Suprapubic skin (tissue), 4 donors: Measurements from ENCODE around the gene MARCO. TPM values are rescaled to one million over a fixed set of nuclear protein-coding genes. Genes with fewer than 3 reads are reported as not detected.

Experiments
- DNase-seq, 2 donors: peaks; one replicate each; pipeline ENCODE4 v3.0.0-alpha.2; 2019; ENCODE audit warnings: low spot score in 2 of 2
- H3K27ac ChIP-seq: fragments of 200-600 bp; sonication (generic); one replicate; pipeline ENCODE4 v1.5.1; 2019
- H3K27me3 ChIP-seq: fragments of 200-600 bp; sonication (generic); one replicate; pipeline ENCODE4 v1.5.1; 2019
- H3K36me3 ChIP-seq: fragments of 200-600 bp; sonication (generic); one replicate; pipeline ENCODE4 v1.5.1; 2019
- H3K4me1 ChIP-seq: fragments of 200-600 bp; sonication (generic); one replicate; pipeline ENCODE4 v1.5.1; 2019
- H3K4me3 ChIP-seq: fragments of 200-600 bp; sonication (generic); one replicate; pipeline ENCODE4 v1.5.1; 2019; ENCODE audit warnings: mild to moderate bottlenecking
- H3K9me3 ChIP-seq: fragments of 200-600 bp; sonication (generic); one replicate; pipeline ENCODE4 v1.5.1; 2019
- CTCF ChIP-seq, 2 donors: fragments of 200-600 bp in 1 of 2; fragments of 450-650 bp in 1 of 2; sonication (generic) in 1 of 2; IDR thresholded peaks; one replicate each; pipeline ENCODE4 v1.5.1; 2016 to 2019; ENCODE audit warnings: antibody characterized with exemption in 2 of 2, mild to moderate bottlenecking in 1 of 2, moderate library complexity in 1 of 2
- EP300 ChIP-seq: sonication (generic); formaldehyde crosslinking; IDR thresholded peaks from one replicate; pipeline ENCODE4 v1.6.1; 2017; ENCODE audit warnings: antibody characterized with exemption
- POLR2A ChIP-seq, 2 donors: fragments of 450-650 bp; IDR thresholded peaks; one replicate each; pipeline ENCODE4 v1.6.1; 2017; ENCODE audit warnings: antibody characterized with exemption in 2 of 2, mild to moderate bottlenecking in 2 of 2, moderate library complexity in 2 of 2
- POLR2AphosphoS5 ChIP-seq, 3 donors: sonication (generic); formaldehyde crosslinking; IDR thresholded peaks; one replicate each; pipeline ENCODE4 v1.6.1; 2017; ENCODE audit warnings: antibody characterized with exemption in 3 of 3
- WGBS: methylation state at CpG from one replicate; pipeline ENCODE4 v1.1.5; 2018; 5-methylcytosine and 5-hydroxymethylcytosine counted together
- total RNA-seq, 4 donors: library from RNA; depleted of rRNA; stranded (reverse); fragments of >200 nt; gene quantifications; one replicate each; pipeline ENCODE4 v1.1.0, GENCODE V29; 2016

MARCO gene
- total RNA-seq, 4 donors from 2014 or later: 0.68 to 9.1 (median 1.3) TPM

- Histone ChIP-seq H3K4me3 (no peak overlapping the region), H3K9me3 (no peaks in the 10 kb centered on the region), H3K36me3 (no peaks in the 10 kb centered on the region), H3K4me1 (no peaks in the 10 kb centered on the region), H3K27me3 (peaks cover 27% of the 10 kb centered on the region), H3K27ac (no peak overlapping the region)
- DNase-seq: peak in 1 of 2 donors; percentile 18
- 76% methylated on average over 3 of the region's 3 CpGs for WGBS
- TF ChIP-seq EP300 (no peak), POLR2A (IDR thresholded peaks at IDR 0.05) (no peak), CTCF (IDR thresholded peaks at IDR 0.05) (no peak), POLR2AphosphoS5 (IDR thresholded peaks at IDR 0.05) (no peak)
These were observed 67.1 kb downstream of the MARCO start for GRCh38 chr2:119009110-119009509.

- Histone ChIP-seq H3K4me1 (no peaks in the 10 kb centered on the region), H3K9me3 (no peaks in the 10 kb centered on the region), H3K4me3 (no peak overlapping the region), H3K36me3 (no peaks in the 10 kb centered on the region), H3K27me3 (peaks cover 27% of the 10 kb centered on the region), H3K27ac (no peak overlapping the region)
- peak in 1 of 2 donors; percentile 45 for DNase-seq
- TF ChIP-seq POLR2A (IDR thresholded peaks at IDR 0.05): no peak
- WGBS: 62% methylated on average over 9 of the region's 9 CpGs
These were observed 68.3 kb downstream of the MARCO start for GRCh38 chr2:119010336-119010735.

- 30% methylated on average over 6 of the region's 38 CpGs for WGBS
- H3K27me3 ChIP-seq: peaks cover 30% of the 10 kb centered on the region
- DNase-seq: peak in 1 of 2 donors; percentile 76
- TF ChIP-seq POLR2AphosphoS5 (IDR thresholded peaks at IDR 0.05) (no peak), CTCF (IDR thresholded peaks at IDR 0.05) (peak in 1 of 2 donors; percentile 55)
- H3K4me3 ChIP-seq: peak overlapping the region; percentile 1
- H3K9me3 ChIP-seq: no peaks in the 10 kb centered on the region
- H3K27ac ChIP-seq: no peak overlapping the region
- no peaks in the 10 kb centered on the region for H3K4me1 ChIP-seq
- no peaks in the 10 kb centered on the region for H3K36me3 ChIP-seq
These were observed 69.3 kb downstream of the MARCO start for GRCh38 chr2:119011162-119011909.

GRCh38 chr2:119011910-119012209 lies 69.9 kb downstream of the MARCO start:
- TF ChIP-seq POLR2A (IDR thresholded peaks at IDR 0.05) (no peak), EP300 (no peak), CTCF (IDR thresholded peaks at IDR 0.05) (no peak), POLR2AphosphoS5 (IDR thresholded peaks at IDR 0.05) (no peak)
- H3K4me3 ChIP-seq: no peak overlapping the region

GRCh38 chr2:119012345-119013301 lies 70.6 kb downstream of the MARCO start:
- H3K36me3 ChIP-seq: no peaks in the 10 kb centered on the region
- no peak overlapping the region for H3K4me3 ChIP-seq
- no peak overlapping the region for H3K27ac ChIP-seq
- WGBS: 90% methylated on average over 9 of the region's 11 CpGs
- H3K27me3 ChIP-seq: peaks cover 38% of the 10 kb centered on the region
- no peaks in the 10 kb centered on the region for H3K4me1 ChIP-seq
- peak in 1 of 2 donors; percentile 72 for DNase-seq
- no peak for TF ChIP-seq EP300
- TF ChIP-seq POLR2A (IDR thresholded peaks at IDR 0.05): no peak
- no peak for TF ChIP-seq POLR2AphosphoS5 (IDR thresholded peaks at IDR 0.05)
- no peak for TF ChIP-seq CTCF (IDR thresholded peaks at IDR 0.05)
- H3K9me3 ChIP-seq: no peaks in the 10 kb centered on the region

More at GRCh38 chr2:119011910-119012209, 69.9 kb downstream of the MARCO start:
- Histone ChIP-seq H3K27ac (no peak overlapping the region), H3K4me1 (no peaks in the 10 kb centered on the region), H3K9me3 (no peaks in the 10 kb centered on the region), H3K27me3 (peaks cover 32% of the 10 kb centered on the region), H3K36me3 (no peaks in the 10 kb centered on the region)
- no peak for DNase-seq
- WGBS: 64% methylated on average over 5 of the region's 5 CpGs
